Keratinocyte (primary cell): ENCODE data around the gene ATP6V0D1. TPM values are rescaled to one million over a fixed set of nuclear protein-coding genes. Genes with fewer than 3 reads are reported as not detected.
A peak's percentile ranks its signal among the peaks of the same experiment; 100 is the strongest.

ENCODE experiments used
- DNase-seq: peaks from one replicate; pipeline ENCODE4 v3.0.0-alpha.2; 2011; ENCODE audit warnings: low read depth, missing footprints, low spot score
- FAIRE-seq: peaks from 2 replicates; lab custom pipeline; 2011; peaks lifted over from hg19 to GRCh38; lab: Jason Lieb, UNC
- H2AFZ ChIP-seq: 2 replicates; pipeline ENCODE4 v1.6.0; 2012; ENCODE audit warnings: low read length, control low read depth, inconsistent platforms; ENCODE audit not compliant: control insufficient read depth
- H3K27ac ChIP-seq: 2 replicates; pipeline ENCODE4 v1.5.1; 2011; ENCODE audit warnings: low read length; ENCODE audit not compliant: control insufficient read depth, insufficient read depth
- H3K27me3 ChIP-seq: 3 replicates; pipeline ENCODE4 v1.6.0; 2011; ENCODE audit warnings: low read length; ENCODE audit not compliant: control insufficient read depth, insufficient read depth; ENCODE audit errors: extremely low read depth
- H3K36me3 ChIP-seq, 2 experiments: 2 replicates in 1 of 2; 3 replicates in 1 of 2; pipeline ENCODE4 v1.5.1; 2011; ENCODE audit warnings: low read length in 2 of 2, mild to moderate bottlenecking in 1 of 2; ENCODE audit not compliant: control insufficient read depth in 2 of 2, insufficient read depth in 2 of 2; ENCODE audit errors: extremely low read depth in 1 of 2
- H3K4me1 ChIP-seq: 3 replicates; pipeline ENCODE4 v1.5.1; 2011; ENCODE audit warnings: low read length; ENCODE audit not compliant: control insufficient read depth, insufficient read depth; ENCODE audit errors: extremely low read depth
- H3K4me2 ChIP-seq: 3 replicates; pipeline ENCODE4 v1.6.0; 2011; ENCODE audit warnings: low read depth, low read length; ENCODE audit not compliant: control insufficient read depth, insufficient read depth; ENCODE audit errors: extremely low read depth
- H3K4me3 ChIP-seq, 3 experiments: fragments of 200-600 bp in 1 of 3; sonication (generic) in 1 of 3; 2 replicates in 2 of 3; 3 replicates in 1 of 3; pipeline ENCODE4 v1.5.1; 2011 to 2016; ENCODE audit warnings: low read length in 3 of 3, mild to moderate bottlenecking in 3 of 3, control low read depth in 2 of 3, inconsistent platforms in 1 of 3, low read depth in 1 of 3, mixed read lengths in 1 of 3, mixed run types in 1 of 3, moderate library complexity in 1 of 3; ENCODE audit not compliant: control insufficient read depth in 2 of 3, insufficient read depth in 2 of 3; ENCODE audit errors: extremely low read depth in 1 of 3
- H3K79me2 ChIP-seq: 2 replicates; pipeline ENCODE4 v1.6.0; 2012; ENCODE audit warnings: low read length; ENCODE audit not compliant: control insufficient read depth, insufficient read depth
- H3K9ac ChIP-seq: 3 replicates; pipeline ENCODE4 v1.6.0; 2011; ENCODE audit warnings: low read length; ENCODE audit not compliant: control insufficient read depth, insufficient read depth; ENCODE audit errors: extremely low read depth
- H3K9me1 ChIP-seq: 3 replicates; pipeline ENCODE4 v1.6.0; 2011; ENCODE audit warnings: low read length; ENCODE audit not compliant: control insufficient read depth, insufficient read depth; ENCODE audit errors: extremely low read depth
- H3K9me3 ChIP-seq: 2 replicates; pipeline ENCODE4 v1.5.1; 2012; ENCODE audit warnings: low read depth, low read length; ENCODE audit not compliant: control insufficient read depth
- H4K20me1 ChIP-seq: 3 replicates; pipeline ENCODE4 v1.6.0; 2011; ENCODE audit warnings: low read length; ENCODE audit not compliant: control insufficient read depth, insufficient read depth; ENCODE audit errors: extremely low read depth
- CTCF ChIP-seq, 3 experiments: IDR thresholded peaks in 1 of 3; conservative IDR thresholded peaks in 1 of 3; optimal IDR thresholded peaks in 1 of 3; 2 replicates in 2 of 3; 3 replicates in 1 of 3; pipeline versions ENCODE3 to v1.5.1; 2011; ENCODE audit warnings: low read length in 3 of 3, mild to moderate bottlenecking in 3 of 3, moderate library complexity in 2 of 3, control low read depth in 1 of 3, inconsistent platforms in 1 of 3; ENCODE audit not compliant: insufficient read depth in 2 of 3; ENCODE audit errors: extremely low read depth in 1 of 3
- EZH2 ChIP-seq: IDR thresholded peaks from one replicate; pipeline ENCODE4 v1.6.1; 2012; ENCODE audit warnings: inconsistent platforms, mild to moderate bottlenecking, low read length, moderate library complexity
- dilution Hi-C: fragments of 300-500 bp; cut with MboI; formaldehyde crosslinking; loops from one replicate; pipeline ENCODE4 v1.7.0; 2020; ENCODE audit warnings: low sequenced_read_pairs; ENCODE audit not compliant: extremely low pct_ligation_motif_present
- polyA plus RNA-seq, 5 experiments: library from polyadenylated mRNA; depleted of rRNA in 3 of 5; stranded (reverse) in 3 of 5; stranded (forward) in 1 of 5; unstranded in 1 of 5; fragments of >200 nt; gene quantifications; 1 replicate in 1 of 5; 2 replicates in 3 of 5; 3 replicates in 1 of 5; pipeline versions ENCODE4 v1.2.1 to v1.2.3, GENCODE V29; 2011 to 2012; ENCODE audit warnings: missing spikeins in 2 of 5, low read depth in 1 of 5, low replicate concordance in 1 of 5

ATP6V0D1 gene
- polyA plus RNA-seq, 1 donor (not counting 4 experiments of a cell fraction or from before 2014, with no cell fraction given) = 97.1 TPM

- peak overlapping the region; percentile 71 for H2AFZ ChIP-seq
- no peak overlapping the region for H3K27ac ChIP-seq
- no peak for FAIRE-seq
- peak overlapping the region; percentile 27 to 57 (median 55) for H3K4me3 ChIP-seq
- H3K4me1 ChIP-seq = peaks cover 12% of the 10 kb centered on the region
- no peaks in the 10 kb centered on the region for H3K9me3 ChIP-seq
- H3K4me2 ChIP-seq = peak overlapping the region; percentile 78
- TF ChIP-seq EZH2 (peak; percentile 69), CTCF (optimal IDR thresholded peaks at IDR 0.05 in 1 of 3, IDR thresholded peaks at IDR 0.05 in 1 of 3, conservative IDR thresholded peaks at IDR 0.05 in 1 of 3; ENCODE audit: extremely low read depth in 1 of 3, insufficient read depth in 2 of 3, low read length in 3 of 3) (no peak)
- no peaks in the 10 kb centered on the region for H3K79me2 ChIP-seq
- peak overlapping the region; percentile 37 for H3K9ac ChIP-seq
- peaks cover 10% of the 10 kb centered on the region for H4K20me1 ChIP-seq
- H3K9me1 ChIP-seq = no peaks in the 10 kb centered on the region
- H3K36me3 ChIP-seq = peaks cover 0 to under 1% of the 10 kb centered on the region in 2 experiments
- peaks cover 19% of the 10 kb centered on the region for H3K27me3 ChIP-seq
- dilution Hi-C loops = no loop called here
- no peak for DNase-seq
These were observed 50.4 kb downstream of the ATP6V0D1 start for GRCh38 chr16:67430504-67430976.

GRCh38 chr16:67429799-67430503 lies 51.0 kb downstream of the ATP6V0D1 start:
- H3K79me2 ChIP-seq = no peaks in the 10 kb centered on the region
- no peaks in the 10 kb centered on the region for H3K9me1 ChIP-seq
- no peaks in the 10 kb centered on the region for H3K9me3 ChIP-seq
- dilution Hi-C loops = no loop called here
- no peak for DNase-seq
- H4K20me1 ChIP-seq = peaks cover 7% of the 10 kb centered on the region
- peaks cover 12% of the 10 kb centered on the region for H3K4me1 ChIP-seq
- H2AFZ ChIP-seq = peak overlapping the region; percentile 71
- no peak overlapping the region for H3K27ac ChIP-seq
- peak overlapping the region; percentile 27 to 57 (median 55) for H3K4me3 ChIP-seq
- no peak for FAIRE-seq
- H3K36me3 ChIP-seq = no peaks in the 10 kb centered on the region
- peak overlapping the region; percentile 37 for H3K9ac ChIP-seq
- H3K4me2 ChIP-seq = peak overlapping the region; percentile 78
- H3K27me3 ChIP-seq = peaks cover 25% of the 10 kb centered on the region
- no peak for TF ChIP-seq CTCF (optimal IDR thresholded peaks at IDR 0.05 in 1 of 3, IDR thresholded peaks at IDR 0.05 in 1 of 3, conservative IDR thresholded peaks at IDR 0.05 in 1 of 3; ENCODE audit: extremely low read depth in 1 of 3, insufficient read depth in 2 of 3, low read length in 3 of 3)
- TF ChIP-seq EZH2 = peak; percentile 77
